Measurements from ENCODE around the gene CCNJL.

DNA sequence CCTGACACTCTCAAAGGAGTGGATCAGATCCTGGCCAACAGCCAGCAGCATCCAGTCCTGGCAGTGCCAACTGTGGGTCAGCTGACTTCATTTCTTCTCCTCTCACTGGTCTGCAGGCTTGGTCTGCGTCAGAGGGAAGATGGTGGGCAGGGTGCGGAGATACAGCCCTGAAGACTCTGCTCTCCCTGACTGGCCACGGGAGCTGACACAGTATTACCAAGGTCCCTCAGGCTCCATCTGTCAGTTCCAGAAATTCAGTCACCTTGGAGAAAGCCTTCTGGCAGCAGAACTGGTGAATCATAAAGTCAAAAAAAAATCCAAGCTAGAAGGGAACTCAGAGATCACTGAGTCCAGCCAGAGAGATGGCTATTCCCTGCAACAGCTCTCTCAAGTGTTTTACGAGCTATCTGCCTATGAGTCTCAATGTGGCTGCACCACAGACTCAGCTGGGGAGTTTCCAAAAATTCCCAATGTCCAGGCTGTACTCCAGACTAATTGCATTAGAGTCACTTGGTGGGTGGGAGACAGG, 30.1 kb upstream of the CCNJL start:
- TF ChIP-seq, protein P1, sequence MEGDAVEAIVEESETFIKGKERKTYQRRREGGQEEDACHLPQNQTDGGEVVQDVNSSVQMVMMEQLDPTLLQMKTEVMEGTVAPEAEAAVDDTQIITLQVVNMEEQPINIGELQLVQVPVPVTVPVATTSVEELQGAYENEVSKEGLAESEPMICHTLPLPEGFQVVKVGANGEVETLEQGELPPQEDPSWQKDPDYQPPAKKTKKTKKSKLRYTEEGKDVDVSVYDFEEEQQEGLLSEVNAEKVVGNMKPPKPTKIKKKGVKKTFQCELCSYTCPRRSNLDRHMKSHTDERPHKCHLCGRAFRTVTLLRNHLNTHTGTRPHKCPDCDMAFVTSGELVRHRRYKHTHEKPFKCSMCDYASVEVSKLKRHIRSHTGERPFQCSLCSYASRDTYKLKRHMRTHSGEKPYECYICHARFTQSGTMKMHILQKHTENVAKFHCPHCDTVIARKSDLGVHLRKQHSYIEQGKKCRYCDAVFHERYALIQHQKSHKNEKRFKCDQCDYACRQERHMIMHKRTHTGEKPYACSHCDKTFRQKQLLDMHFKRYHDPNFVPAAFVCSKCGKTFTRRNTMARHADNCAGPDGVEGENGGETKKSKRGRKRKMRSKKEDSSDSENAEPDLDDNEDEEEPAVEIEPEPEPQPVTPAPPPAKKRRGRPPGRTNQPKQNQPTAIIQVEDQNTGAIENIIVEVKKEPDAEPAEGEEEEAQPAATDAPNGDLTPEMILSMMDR (IDR thresholded peaks at IDR 0.05) = no peak
- TF ChIP-seq POLR2A (IDR thresholded peaks at IDR 0.05) = no peak

Measured in body of pancreas (tissue), 4 donors.